Ishikawa (cell line): ENCODE measurements around the gene COL2A1.

Experiments used
- CEBPB ChIP-seq: IDR thresholded peaks from 2 replicates; pipeline ENCODE4 v1.6.1; 2012
- EGR1 ChIP-seq: IDR thresholded peaks from 2 replicates; pipeline ENCODE4 v1.6.1; 2012
- NFIC ChIP-seq: IDR thresholded peaks from 2 replicates; pipeline ENCODE4 v1.6.1; 2012
- TAF1 ChIP-seq: IDR thresholded peaks from 2 replicates; pipeline ENCODE4 v1.6.1; 2012; ENCODE audit warnings: low read depth, mild to moderate bottlenecking
- TEAD4 ChIP-seq: IDR thresholded peaks from 2 replicates; pipeline ENCODE4 v1.6.1; 2012
- YY1 ChIP-seq: IDR thresholded peaks from 2 replicates; pipeline ENCODE4 v1.6.1; 2012; ENCODE audit warnings: low read depth
- TF ChIP-seq, protein P1 (sequence below): IDR thresholded peaks from 2 replicates; pipeline ENCODE4 v1.6.1; 2012; ENCODE audit warnings: low read depth, mild to moderate bottlenecking
- TF ChIP-seq, protein P2 (sequence below): IDR thresholded peaks from 2 replicates; pipeline ENCODE4 v1.6.1; 2012

DNA sequence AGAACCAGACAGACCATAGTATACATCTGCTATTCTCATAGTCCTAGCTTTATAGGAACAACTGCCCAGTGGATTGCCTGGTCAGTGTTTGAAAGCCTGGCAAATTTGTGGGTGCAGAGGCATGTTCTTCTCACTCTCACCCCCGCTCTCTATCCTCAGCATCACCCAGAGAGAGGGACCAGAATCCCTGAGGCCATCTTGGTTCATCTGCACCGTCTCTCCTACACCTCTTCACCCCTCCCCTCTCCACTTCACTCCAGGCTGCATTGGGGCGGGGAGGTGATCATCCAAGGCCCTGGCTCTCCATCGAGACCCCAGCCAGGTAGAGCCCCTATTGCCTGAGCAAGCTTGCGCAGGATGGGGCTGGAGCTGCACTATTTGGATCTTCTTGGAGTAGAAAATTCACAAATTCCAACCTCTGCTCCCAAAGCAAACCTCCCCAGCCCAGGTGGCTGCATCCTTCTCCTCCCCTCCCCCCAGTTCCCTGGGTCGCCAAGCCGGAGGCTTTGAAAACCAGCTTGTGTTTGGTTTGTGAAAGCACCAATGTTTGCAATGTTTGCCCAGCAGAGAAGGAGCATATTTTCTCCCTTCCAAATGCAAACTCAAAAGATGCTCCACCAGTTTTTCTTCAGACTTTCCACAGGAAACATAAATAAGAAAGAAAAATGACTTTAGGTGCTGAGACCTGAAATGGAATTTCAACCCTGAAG, 18.6 kb upstream of the COL2A1 start:
- TF ChIP-seq TAF1 = no peak
- TF ChIP-seq EGR1 = no peak
- no peak for TF ChIP-seq NFIC
- TF ChIP-seq, protein P1, sequence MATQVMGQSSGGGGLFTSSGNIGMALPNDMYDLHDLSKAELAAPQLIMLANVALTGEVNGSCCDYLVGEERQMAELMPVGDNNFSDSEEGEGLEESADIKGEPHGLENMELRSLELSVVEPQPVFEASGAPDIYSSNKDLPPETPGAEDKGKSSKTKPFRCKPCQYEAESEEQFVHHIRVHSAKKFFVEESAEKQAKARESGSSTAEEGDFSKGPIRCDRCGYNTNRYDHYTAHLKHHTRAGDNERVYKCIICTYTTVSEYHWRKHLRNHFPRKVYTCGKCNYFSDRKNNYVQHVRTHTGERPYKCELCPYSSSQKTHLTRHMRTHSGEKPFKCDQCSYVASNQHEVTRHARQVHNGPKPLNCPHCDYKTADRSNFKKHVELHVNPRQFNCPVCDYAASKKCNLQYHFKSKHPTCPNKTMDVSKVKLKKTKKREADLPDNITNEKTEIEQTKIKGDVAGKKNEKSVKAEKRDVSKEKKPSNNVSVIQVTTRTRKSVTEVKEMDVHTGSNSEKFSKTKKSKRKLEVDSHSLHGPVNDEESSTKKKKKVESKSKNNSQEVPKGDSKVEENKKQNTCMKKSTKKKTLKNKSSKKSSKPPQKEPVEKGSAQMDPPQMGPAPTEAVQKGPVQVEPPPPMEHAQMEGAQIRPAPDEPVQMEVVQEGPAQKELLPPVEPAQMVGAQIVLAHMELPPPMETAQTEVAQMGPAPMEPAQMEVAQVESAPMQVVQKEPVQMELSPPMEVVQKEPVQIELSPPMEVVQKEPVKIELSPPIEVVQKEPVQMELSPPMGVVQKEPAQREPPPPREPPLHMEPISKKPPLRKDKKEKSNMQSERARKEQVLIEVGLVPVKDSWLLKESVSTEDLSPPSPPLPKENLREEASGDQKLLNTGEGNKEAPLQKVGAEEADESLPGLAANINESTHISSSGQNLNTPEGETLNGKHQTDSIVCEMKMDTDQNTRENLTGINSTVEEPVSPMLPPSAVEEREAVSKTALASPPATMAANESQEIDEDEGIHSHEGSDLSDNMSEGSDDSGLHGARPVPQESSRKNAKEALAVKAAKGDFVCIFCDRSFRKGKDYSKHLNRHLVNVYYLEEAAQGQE = no peak
- TF ChIP-seq YY1 = no peak
- TF ChIP-seq, protein P2, sequence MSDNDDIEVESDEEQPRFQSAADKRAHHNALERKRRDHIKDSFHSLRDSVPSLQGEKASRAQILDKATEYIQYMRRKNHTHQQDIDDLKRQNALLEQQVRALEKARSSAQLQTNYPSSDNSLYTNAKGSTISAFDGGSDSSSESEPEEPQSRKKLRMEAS = no peak
- TF ChIP-seq TEAD4 = no peak
- TF ChIP-seq CEBPB = no peak
